Right lobe of liver (tissue), 6 donors: ENCODE measurements around the gene GTPBP3. TPM values are rescaled to one million over a fixed set of nuclear protein-coding genes. Genes with fewer than 3 reads are reported as not detected.

Experiments
- ATAC-seq, 4 donors: fragments of 200-7000 bp; cut with Tn5 transposase; one replicate each; pipeline ENCODE4 v1.9.1; 2020; ENCODE audit warnings: mild to moderate bottlenecking in 4 of 4, moderate library complexity in 4 of 4
- DNase-seq, 3 donors: peaks; one replicate each; pipeline ENCODE4 v3.0.0-alpha.2; 2020
- H3K27ac ChIP-seq, 3 donors: fragments of 200-600 bp; one replicate each; pipeline ENCODE4 v1.8.0; 2022
- H3K27me3 ChIP-seq, 2 donors: fragments of 200-600 bp; one replicate each; pipeline ENCODE4 v1.8.0; 2022
- H3K36me3 ChIP-seq, 4 donors: fragments of 200-600 bp; sonication (generic) in 1 of 4; one replicate each; pipeline versions ENCODE4 v1.5.1 to v1.8.0; 2017 to 2022; ENCODE audit warnings: control low read depth in 1 of 4
- H3K4me1 ChIP-seq, 4 donors: fragments of 200-600 bp; sonication (generic) in 1 of 4; one replicate each; pipeline versions ENCODE4 v1.5.1 to v1.8.0; 2017 to 2022; ENCODE audit warnings: control low read depth in 1 of 4
- H3K4me3 ChIP-seq, 3 donors: fragments of 200-600 bp; one replicate each; pipeline ENCODE4 v1.8.0; 2022
- H3K9me3 ChIP-seq, 4 donors: fragments of 200-600 bp; sonication (generic) in 1 of 4; one replicate each; pipeline versions ENCODE4 v1.5.1 to v1.8.0; 2017 to 2022; ENCODE audit warnings: control low read depth in 1 of 4
- POLR2A ChIP-seq: fragments of 450-650 bp; IDR thresholded peaks from one replicate; pipeline ENCODE4 v1.6.1; 2017; ENCODE audit warnings: antibody characterized with exemption, mild to moderate bottlenecking
- WGBS: methylation state at CpG from one replicate; pipeline ENCODE4 v1.1.6; 2018; ENCODE audit warnings: low coverage, low lambda C conversion rate; ENCODE audit not compliant: insufficient coverage; ENCODE audit errors: missing lambda C conversion rate; 5-methylcytosine and 5-hydroxymethylcytosine counted together
- intact Hi-C, 2 donors: fragments of 100-400 bp; cut with DNase I; formaldehyde crosslinking; loops; one replicate each; pipeline versions ENCODE4 v1.11.2 to v1.14.1; 2022
- total RNA-seq, 6 experiments: library from RNA; depleted of rRNA in 2 of 6; stranded (reverse); fragments of >200 nt in 2 of 6; fragmentation: NEBNext Ultra II Directional in 3 of 6; extraction: Animal tissue kit (Norgen Biotek cat#: 25700) in 3 of 6; gene quantifications; one replicate each; pipeline versions ENCODE4 v1.1.0 to v1.2.4, GENCODE V29; 2016 to 2023
- TF ChIP-seq, protein P1 (sequence below), 4 donors: fragments of 200-600 bp in 3 of 4; fragments of 450-650 bp in 1 of 4; IDR thresholded peaks; one replicate each; pipeline versions ENCODE4 v1.5.1 to v1.8.0; 2016 to 2022; ENCODE audit warnings: antibody characterized with exemption in 4 of 4, mild to moderate bottlenecking in 2 of 4
- donor health status: DM: no; HTN: yes; CAD: no.
- donor health status: DM: no; HTN: no; CAD: no.
- donor health status: DM: no; HTN: no; CAD: no.
- donor health status: DM: no; HTN: yes; CAD: no.
- donor health status: DM: no; HTN: yes; CAD: no.

GTPBP3 gene
- total RNA-seq, 6 experiments from 2014 or later = 10.3 to 23.6 (median 13.6) TPM

DNA sequence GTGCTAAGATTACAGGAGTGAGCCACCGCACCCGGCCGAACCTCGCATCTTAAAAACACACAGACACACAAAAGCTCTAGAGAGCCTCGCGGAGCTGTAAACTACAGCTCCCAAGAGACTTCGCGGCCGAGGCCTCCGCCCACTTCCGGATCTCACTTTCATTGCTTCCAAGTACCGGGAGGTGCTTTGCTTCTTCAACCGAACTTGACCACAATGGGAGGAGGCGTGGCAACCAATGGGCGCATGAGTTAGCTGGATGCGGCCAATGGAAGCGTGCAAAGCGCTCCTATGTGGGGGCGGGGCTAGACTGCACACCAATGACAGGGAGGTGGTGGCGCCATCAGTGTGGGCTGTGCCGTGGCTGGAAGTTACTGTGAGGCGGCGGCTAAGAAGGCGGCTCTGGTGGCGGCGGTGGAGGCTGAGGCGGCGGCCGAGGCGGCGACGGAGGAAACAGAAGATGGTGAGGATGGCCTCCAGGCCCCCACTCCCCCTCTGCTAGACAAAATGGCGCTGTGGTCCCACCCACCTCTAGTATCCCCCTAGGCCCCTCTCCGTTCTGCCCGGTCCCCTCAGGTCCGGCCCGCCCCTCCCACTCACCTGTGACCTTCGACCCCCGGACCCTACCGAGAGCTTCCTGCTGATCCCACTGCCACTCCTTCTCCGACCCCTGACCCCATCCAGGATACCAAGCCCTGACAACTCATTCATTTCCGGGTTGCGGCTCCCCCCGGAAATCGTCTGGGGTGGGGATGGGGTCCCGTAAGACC, 28.0 kb upstream of the GTPBP3 start, which contains the start of gene DDA1:
Gene DDA1, plus strand, starts transcription at position 366 of the 767 bp plus-strand sequence. Its CDS starts 92 bp downstream, at position 458.
- WGBS = under 1% methylated on average over 27 of the region's 46 CpGs
- Histone ChIP-seq H3K4me1 (peaks cover 0 to 27% (median 12%) of the 10 kb centered on the region in 4 donors), H3K27ac (peak within 1 kb of the TSS in 2 of 3 donors; percentile 38 to 42), H3K27me3 (no peaks in the 10 kb centered on the region), H3K36me3 (peaks cover 0 to 8% (median 6%) of the 10 kb centered on the region in 4 donors), H3K4me3 (peak within 1 kb of the TSS; percentile 73 to 84 (median 83)), H3K9me3 (no peaks in the 10 kb centered on the region)
- ATAC-seq (peak; percentile 77 to 87 (median 80)), DNase-seq (peak; percentile 99 to 100 (median 99))
- intact Hi-C loops = no loop called here
- TF ChIP-seq POLR2A = peak; percentile 69
- TF ChIP-seq, protein P1, sequence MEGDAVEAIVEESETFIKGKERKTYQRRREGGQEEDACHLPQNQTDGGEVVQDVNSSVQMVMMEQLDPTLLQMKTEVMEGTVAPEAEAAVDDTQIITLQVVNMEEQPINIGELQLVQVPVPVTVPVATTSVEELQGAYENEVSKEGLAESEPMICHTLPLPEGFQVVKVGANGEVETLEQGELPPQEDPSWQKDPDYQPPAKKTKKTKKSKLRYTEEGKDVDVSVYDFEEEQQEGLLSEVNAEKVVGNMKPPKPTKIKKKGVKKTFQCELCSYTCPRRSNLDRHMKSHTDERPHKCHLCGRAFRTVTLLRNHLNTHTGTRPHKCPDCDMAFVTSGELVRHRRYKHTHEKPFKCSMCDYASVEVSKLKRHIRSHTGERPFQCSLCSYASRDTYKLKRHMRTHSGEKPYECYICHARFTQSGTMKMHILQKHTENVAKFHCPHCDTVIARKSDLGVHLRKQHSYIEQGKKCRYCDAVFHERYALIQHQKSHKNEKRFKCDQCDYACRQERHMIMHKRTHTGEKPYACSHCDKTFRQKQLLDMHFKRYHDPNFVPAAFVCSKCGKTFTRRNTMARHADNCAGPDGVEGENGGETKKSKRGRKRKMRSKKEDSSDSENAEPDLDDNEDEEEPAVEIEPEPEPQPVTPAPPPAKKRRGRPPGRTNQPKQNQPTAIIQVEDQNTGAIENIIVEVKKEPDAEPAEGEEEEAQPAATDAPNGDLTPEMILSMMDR (IDR thresholded peaks at IDR 0.05) = no peak

DNA sequence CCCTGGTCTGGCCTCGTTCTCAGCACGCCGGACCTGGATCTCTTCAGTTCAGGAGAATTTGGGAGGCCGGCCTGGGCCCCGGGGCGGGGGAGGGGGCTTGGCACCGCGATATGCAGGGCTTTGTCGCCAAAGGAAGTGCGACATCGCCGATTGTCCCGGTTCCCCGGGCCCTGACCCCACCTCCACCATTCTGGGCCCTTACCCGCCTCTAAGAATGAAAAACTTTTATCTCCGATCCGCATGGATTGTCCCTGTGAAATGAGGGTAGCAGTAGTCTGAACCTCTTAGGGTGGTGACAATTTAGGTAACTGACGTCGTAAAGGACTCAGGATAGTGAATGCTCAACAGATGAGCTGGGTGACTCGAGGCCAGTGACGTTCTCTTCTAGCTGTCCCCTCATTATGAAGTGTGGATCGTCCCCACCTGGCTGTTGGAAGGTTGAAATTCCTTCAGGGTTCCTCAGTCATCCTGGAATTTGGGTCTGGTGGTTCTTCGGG, 27.3 kb upstream of the GTPBP3 start:
- peaks cover 0 to 20% (median 9%) of the 10 kb centered on the region in 4 donors for H3K4me1 ChIP-seq
- no peak for ATAC-seq
- peak overlapping the region; percentile 73 to 84 (median 83) for H3K4me3 ChIP-seq
- peak overlapping the region in 2 of 3 donors; percentile 38 to 42 for H3K27ac ChIP-seq
- no peaks in the 10 kb centered on the region for H3K27me3 ChIP-seq
- intact Hi-C loops = no loop called here
- DNase-seq = no peak
- peaks cover 0 to 13% (median 10%) of the 10 kb centered on the region in 4 donors for H3K36me3 ChIP-seq
- TF ChIP-seq POLR2A = no peak
- TF ChIP-seq, protein P1 (IDR thresholded peaks at IDR 0.05) = no peak
- 0% methylated on average over 17 of the region's 23 CpGs for WGBS
- no peaks in the 10 kb centered on the region for H3K9me3 ChIP-seq

DNA sequence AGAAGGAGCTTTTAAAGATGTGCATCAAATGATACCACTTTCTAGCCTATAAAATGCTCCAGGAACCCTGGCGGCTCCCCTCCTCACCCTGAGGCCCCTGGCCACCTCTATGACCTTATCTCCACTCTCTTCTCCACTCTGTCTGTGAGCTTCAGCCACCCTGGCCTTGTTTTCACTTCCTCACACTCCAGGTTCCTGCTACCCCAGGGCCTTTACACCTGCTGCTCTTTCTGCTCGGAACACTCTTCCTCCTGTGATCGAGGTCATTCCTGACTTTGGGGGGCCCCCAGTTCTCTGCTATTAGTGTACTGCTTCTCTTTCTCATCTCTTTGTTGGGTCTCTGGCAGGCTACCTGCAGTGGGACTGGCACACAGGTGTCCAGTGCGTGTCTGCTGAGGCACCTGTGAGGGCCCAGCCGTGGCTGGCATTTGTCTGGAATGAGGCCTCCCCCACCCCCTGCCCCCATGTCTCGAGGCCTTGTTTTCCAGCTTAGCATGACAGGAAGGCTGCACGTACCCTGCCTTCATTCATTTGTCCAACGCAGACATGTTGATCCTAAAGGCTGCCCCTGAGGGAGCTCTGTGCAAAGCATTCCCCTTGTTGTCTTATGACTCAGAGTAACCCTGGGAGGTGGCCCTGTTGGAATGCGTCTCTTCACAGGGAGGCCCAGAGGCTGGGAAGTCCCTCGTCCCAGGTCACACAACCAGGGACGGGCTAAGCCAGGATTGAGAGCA, 25.7 kb upstream of the GTPBP3 start:
- H3K4me3 ChIP-seq = no peak overlapping the region
- DNase-seq (no peak), ATAC-seq (peak in 1 of 4 donors; percentile 1)
- H3K27ac ChIP-seq = no peak overlapping the region
- peaks cover 0 to 16% (median 6%) of the 10 kb centered on the region in 4 donors for H3K4me1 ChIP-seq
- peaks cover 0 to 23% (median 12%) of the 10 kb centered on the region in 4 donors for H3K36me3 ChIP-seq
- 67% methylated on average over 9 of the region's 11 CpGs for WGBS
- no peaks in the 10 kb centered on the region for H3K9me3 ChIP-seq
- TF ChIP-seq, protein P1 (IDR thresholded peaks at IDR 0.05) = no peak
- no peak for TF ChIP-seq POLR2A
- H3K27me3 ChIP-seq = no peaks in the 10 kb centered on the region
- intact Hi-C loops = no loop called here

DNA sequence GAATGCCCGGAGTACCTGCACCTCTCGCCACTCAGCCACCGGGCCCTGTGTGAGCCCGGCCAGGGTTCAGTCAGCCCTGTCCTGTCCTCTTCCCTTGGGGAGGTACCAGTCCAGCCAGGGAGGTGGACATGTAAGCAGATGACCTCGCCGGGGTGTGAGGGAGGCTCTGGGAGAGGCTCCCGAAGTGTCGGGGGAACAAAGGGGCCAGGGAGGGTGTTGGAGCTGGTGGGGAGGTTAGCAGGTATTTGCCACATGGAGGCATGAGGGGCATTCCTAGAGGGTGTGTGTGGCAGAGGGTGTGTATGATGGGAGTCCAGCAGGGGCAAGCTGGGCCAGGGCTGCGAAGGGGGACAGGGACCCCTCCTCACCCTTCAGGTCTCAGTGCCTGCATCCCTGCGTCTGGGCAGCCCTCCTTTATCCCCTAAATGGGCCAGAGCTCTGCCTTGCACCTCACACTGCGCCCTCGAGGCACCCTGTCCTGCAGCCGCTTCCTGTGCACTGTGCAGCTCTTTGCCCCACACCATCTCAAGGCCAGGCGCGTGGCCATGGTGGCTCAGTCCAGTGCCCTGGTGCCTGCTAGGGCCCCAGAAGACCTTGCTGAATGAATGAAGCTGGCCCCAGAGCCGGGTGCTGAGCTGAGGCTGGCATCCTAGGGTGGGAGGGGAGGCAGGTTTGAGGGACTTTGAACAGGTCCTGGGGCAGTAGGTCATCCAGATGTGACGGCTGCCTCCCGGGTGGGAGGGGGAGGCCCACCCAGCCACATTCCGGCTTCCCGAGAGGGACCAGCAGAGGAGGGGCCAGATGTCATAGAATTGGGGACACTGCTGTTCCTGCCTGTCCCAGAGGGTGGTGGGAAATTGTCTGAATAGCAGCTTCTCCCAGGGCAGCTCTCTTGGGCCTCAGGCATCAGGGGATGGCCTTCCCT, 24.9 kb upstream of the GTPBP3 start:
- no peaks in the 10 kb centered on the region for H3K27me3 ChIP-seq
- no peak for ATAC-seq
- no peaks in the 10 kb centered on the region for H3K9me3 ChIP-seq
- WGBS = 54% methylated on average over 4 of the region's 20 CpGs
- H3K4me1 ChIP-seq = peaks cover 0 to 10% (median 3%) of the 10 kb centered on the region in 4 donors
- DNase-seq = no peak
- no peak overlapping the region for H3K4me3 ChIP-seq
- H3K27ac ChIP-seq = no peak overlapping the region
- peaks cover 0 to 23% (median 12%) of the 10 kb centered on the region in 4 donors for H3K36me3 ChIP-seq
- intact Hi-C loops = no loop called here
- TF ChIP-seq, protein P1 (IDR thresholded peaks at IDR 0.05) = no peak
- no peak for TF ChIP-seq POLR2A
